ENCODE measurements around the gene GPR107.

The GPR107 gene

DNA sequence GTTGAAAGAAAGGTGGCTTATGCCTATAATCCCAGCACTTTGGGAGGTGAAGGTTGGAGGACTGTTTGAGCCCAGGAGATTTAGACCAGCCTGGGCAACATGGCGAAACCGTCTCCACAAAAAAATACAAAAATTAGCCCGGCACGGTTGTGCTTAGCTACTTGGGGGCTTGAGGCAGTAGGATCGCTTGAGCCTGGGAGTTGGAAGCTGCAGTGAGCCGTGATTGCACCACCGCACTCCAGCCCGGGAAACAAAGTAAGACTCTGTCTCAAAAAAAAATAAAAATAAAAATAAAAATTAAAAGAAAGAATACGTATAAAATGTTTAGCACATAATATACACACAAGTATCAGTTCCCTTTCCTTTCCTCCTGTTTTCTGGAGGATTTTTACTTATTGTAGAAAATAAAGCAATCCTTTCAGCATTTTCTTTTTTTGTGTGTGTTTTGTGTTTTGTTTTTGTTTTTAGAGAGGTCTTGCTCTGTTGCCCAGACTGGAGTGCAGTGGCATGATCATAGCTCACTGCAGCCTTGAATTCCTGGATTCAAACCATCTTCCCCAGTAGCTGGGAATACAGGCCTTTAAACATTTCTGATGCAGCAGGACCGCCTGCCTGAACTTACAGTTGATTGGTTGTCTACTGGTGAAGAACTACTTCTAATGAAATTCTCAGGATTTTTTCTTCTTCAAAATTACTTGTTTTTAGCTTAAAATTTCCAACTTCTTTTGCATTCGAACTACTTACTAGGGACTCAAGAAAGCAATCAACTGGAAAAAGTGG lies 4.1 kb upstream of the GPR107 start:
- DNase-seq = peak in 1 of 42 donors; percentile 36
- intact Hi-C loops (cut with DNase I) = no loop called here

DNA sequence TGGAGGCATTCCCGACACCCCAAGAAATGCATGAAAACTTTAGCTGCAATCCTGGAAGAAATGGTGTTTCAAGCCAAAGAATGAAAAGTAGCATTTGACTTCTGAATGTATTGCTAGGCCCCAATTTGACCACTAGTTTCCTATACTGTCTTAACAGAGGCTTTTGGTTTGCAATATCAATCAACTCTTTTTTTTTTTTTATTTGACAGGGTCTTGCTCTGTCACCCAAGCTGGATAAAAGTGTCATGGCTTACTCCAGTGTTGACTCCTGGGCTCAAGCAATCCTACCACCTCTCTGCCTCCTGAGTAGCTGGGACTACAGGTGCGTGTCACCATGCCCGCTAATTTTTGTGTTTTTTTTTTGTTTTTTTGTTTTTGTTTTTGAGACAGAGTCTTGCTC lies 3.2 kb upstream of the GPR107 start:
- intact Hi-C loops (cut with DNase I) = no loop called here
- peak in 1 of 42 donors; percentile 3 for DNase-seq

GRCh38 chr9:130051855-130052254 lies 1.9 kb upstream of the GPR107 start:
- intact Hi-C loops (cut with DNase I) = no loop called here
- no peak for DNase-seq

DNA sequence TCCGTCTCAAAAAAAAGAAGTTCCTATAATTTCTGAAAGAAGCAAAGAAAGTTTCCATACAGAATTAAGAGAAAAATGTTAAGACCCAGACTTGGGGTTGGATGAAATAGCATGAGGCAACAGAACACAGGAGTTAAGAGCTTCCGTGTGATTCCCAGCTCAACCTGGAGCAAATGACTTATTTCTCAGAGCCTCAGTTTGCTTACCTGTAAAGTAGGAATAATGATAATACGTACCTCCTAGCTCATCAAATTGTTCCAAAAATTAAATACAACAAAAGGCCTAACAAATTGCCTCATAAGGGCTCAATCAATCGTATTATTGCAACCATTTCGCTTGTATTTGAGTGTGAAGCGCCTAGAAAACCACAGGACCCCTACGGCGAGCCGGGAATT lies 600 bp upstream of the GPR107 start:
- intact Hi-C loops (cut with DNase I) = no loop called here
- no peak for DNase-seq

- no peak for DNase-seq
- intact Hi-C loops (cut with DNase I) = no loop called here
Observed at GRCh38 chr9:130054325-130054786, 650 bp downstream of the GPR107 start.

DNA sequence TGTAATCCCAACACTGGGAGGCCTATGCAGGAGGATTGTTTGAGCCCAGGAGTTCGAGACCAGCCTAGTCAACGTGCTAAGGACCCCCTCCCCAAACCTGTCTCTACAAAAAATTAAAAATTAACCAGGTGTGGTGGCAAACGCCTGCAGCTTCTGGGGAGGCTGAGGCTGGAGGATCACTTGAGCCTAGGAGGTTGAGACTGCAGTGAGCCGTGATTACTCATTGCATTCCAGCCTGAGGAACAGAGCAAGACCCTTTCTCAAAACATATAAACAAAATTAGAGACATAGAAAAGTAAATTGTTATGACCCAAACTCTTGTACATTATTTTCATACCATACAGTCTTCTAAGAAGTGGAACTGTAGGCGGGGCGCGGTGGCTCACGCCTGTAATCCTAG lies 1.1 kb downstream of the GPR107 start:
- intact Hi-C loops (cut with DNase I) = no loop called here
- DNase-seq = peak in 1 of 42 donors; percentile 16

DNA sequence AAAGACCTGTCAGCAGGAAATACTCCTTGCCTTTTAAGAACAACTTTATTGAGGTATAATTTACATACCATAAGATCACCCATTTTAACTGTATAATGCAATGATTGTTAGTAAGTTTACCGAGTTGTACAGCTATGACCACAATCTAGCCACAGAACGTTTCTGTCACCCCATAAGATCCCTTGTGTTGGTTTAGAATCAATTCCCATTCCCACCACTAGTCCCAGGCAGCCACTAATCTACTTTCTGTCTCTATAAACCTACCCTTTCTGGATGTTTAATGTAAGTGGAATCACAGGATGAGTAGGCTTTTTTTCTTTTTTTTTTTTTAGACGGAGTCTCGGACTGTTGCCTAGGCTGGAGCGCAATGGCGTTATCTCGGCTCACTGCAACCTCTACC lies 4.4 kb downstream of the GPR107 start:
- no peak for DNase-seq
- intact Hi-C loops (cut with DNase I) = no loop called here

GRCh38 chr9:130058887-130059286 lies 5.2 kb downstream of the GPR107 start:
- no peak for DNase-seq

DNA sequence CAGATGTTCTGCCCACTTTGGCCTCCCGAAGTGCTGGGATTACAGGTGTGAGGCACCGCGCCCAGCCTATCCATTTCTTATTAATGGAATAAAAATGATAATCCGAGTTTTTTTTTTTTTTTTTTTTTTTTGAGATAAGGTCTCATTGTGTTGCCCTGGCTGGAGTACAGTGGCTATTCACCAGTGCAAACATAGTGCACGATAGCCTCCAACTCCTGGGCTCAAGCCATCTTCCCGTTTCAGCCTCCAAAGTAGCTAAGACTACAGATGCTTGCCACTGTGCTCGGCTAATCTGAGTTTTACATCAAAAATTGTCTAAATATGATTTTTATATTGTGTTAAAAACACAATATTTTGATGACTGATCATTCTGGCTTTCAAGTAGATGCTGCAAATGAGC lies 6.6 kb downstream of the GPR107 start:
- peak in 5 of 42 donors; percentile 12 to 57 (median 34) for DNase-seq
- intact Hi-C loops (cut with DNase I) = no loop called here

More at GRCh38 chr9:130058887-130059286, 5.2 kb downstream of the GPR107 start:
- intact Hi-C loops (cut with DNase I) = no loop called here

DNA sequence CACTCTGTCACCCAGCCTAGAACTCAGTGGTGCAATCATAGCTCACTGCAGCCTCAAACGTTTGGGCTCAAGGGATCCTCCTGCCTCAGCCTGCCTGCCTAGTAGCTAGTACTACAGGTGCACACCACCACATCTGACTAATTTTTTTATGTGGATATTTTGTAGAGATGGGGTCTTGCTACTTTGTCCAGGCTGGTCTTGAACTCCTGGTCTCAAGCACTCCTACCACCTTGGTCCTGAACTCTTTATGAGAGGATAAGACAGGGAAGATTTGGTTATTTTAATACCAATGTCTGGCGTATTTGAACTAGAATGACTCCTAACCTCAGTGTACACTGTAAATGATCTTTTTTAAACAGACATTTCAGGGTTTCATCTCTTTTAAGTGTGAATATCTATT lies 9.0 kb downstream of the GPR107 start:
- intact Hi-C loops (cut with DNase I) = no loop called here

DNA sequence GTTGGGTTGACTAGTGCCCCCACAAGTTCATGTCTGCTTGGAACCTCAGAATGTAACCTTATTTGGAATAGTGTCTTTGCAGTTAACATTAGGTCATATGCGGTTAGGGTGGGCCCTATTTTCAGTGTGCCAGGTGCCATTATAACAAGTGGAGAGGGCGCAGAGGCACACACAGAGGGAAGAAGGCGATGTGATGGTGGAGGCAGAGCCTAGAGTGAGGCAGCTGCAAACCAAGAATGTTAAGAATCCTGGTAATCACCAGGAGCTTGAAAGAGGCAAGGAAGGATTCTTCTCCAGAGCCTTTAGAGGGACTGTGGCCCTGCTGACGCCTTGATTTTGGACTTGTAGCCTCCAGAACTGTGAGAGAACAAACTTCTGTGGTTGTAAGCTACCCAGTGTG lies 10.9 kb downstream of the GPR107 start:
- no peak for DNase-seq
- intact Hi-C loops (cut with DNase I) = no loop called here

More for the DNA sequence above, 9.0 kb downstream of the GPR107 start:
- peak in 1 of 42 donors; percentile 13 for DNase-seq

DNA sequence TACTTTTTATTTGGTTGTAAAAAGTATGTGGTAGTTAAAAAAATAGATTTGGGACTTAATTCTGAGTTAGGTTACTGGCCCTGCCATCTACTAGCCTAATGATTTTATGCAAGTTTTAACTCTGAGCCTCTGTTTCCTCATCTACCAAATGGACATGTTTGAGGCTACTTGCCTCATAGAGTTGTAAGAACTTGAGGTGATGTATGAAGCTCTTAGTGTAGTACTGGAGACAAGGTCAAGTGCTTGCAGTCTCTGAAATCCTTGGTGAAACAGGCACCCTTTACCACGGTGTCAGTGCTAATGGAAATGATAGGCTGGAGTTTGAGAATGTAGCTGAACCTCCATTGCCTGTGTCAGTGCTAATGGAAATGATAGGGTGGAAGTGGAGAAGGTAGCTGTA lies 15.3 kb downstream of the GPR107 start:
- DNase-seq = no peak
- intact Hi-C loops (cut with DNase I) = no loop called here

- intact Hi-C loops (cut with DNase I) = no loop called here
- peak in 1 of 42 donors; percentile 11 for DNase-seq
Observed at GRCh38 chr9:130072515-130073235, 19.0 kb downstream of the GPR107 start.

DNA sequence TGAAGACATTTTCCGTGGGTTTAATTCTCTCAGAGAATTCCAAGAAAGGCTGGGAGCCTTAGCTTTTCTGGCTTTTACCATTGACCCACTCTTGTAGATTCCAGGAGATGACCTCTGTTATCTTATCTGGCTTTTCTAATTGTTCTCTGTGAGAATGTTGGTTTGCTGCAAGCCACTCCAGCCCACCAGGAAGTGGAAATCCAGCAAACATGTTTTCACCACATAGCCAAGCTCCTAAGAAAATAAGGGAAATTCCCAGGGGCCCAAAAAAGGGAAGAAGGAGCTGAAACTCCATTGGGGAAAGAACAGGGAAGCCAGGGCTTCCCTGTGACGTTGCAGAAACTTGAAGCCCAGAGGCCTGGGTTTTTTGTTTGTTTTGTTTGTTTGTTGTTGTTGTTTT lies 19.7 kb downstream of the GPR107 start:
- intact Hi-C loops (cut with DNase I) = no loop called here
- no peak for DNase-seq

GRCh38 chr9:130078547-130078946 lies 24.8 kb downstream of the GPR107 start:
- intact Hi-C loops (cut with DNase I) = no loop called here
- DNase-seq = peak in 35 of 42 donors; percentile 17 to 82 (median 46)

- intact Hi-C loops (cut with DNase I) = no loop called here
- DNase-seq = no peak
Observed at GRCh38 chr9:130084337-130084736, 30.6 kb downstream of the GPR107 start.

DNA sequence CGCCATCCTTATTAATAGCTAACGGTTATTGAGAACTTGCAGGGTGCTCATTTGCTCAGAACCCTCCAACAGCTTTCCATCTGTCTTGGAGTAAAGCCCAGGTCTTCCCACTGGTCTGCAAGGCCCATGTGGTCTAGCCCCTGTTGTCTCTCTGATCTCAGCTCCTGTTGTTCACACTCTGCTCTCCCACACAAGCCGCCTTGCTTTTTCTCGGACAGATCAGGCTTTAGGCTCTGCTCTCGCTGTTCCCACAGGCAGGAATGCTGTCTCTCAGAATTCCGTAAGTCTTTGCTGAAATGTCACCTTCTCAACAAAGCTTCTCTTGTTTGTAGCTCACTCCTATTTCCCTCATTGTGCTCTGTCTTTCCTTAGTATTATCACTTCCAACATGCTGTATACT lies 34.3 kb downstream of the GPR107 start:
- intact Hi-C loops (cut with DNase I) = no loop called here
- DNase-seq = peak in 22 of 42 donors; percentile 14 to 76 (median 34)

DNA sequence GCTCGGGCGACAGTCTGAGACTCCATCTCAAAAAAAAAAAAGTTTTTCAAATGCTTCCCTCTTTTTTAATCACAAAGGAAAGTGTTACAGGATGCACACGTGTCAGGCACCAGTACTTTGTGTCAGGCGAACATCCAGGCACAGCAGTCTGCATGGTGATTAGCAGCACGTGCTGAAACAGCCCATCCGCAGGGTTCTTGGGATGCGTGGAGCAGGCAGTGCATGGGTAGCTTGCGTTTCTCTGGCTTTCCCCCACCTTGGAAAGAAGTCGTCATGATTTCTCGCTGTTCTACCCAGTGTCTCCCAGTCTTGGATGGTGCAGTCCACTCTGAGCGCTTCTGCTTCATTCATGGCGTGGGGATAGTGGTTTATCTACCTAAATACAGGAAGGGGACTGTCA lies 35.4 kb downstream of the GPR107 start:
- DNase-seq = no peak
- intact Hi-C loops (cut with DNase I) = no loop called here

- DNase-seq = no peak
- intact Hi-C loops (cut with DNase I) = no loop called here
Observed at GRCh38 chr9:130090915-130091314, 37.2 kb downstream of the GPR107 start.

DNA sequence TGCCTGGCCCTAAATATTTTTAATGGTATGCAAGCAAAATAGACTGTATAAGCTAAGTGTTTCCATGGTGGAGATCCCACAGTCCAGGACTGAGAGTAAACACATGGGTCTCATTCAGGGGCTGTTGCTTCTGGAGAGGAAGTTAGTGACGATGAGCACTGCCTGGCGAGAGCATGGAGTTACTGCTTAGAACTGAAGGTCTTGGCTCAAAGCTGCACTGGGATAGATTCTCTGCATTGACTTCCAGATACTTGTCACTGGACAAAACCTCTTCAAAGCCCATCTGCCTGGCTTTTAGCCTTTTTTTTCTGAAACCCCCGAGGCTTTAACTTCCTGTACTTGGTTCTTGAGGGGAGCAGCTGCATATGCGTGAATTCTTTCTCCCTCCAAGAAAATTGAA lies 39.2 kb downstream of the GPR107 start:
- intact Hi-C loops (cut with DNase I) = no loop called here
- DNase-seq = no peak

DNA sequence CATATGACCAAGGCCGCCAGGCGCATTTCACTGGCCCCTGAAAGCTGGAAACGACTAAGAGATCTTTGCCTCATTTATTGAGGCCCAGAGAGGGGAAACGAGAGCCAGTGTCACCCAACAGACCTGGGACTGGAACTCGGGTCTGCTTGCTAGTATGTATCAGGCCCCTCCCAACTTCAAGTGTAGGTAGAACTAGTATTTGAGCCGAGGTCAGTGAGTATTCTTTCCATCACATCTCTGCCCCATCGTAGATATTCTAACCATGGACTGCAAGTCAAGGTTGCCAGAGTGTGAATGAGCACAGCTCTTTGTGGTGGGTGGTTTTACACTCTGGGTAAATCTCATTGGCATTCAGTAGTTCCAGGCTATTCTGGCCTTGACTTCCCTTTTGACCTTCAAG lies 42.2 kb downstream of the GPR107 start:
- no peak for DNase-seq
- intact Hi-C loops (cut with DNase I) = no loop called here

Data from head of caudate nucleus (tissue), 42 donors.